ENCODE results near the gene ST7.
A peak's percentile ranks its signal among the peaks of the same experiment; 100 is the strongest.
"Not testable (repeated sequence)": the region's sequence is repeated elsewhere in the genome, so short reads cannot be mapped to it uniquely, and the experiment has no call there.

Gene ST7

GRCh38 chr7:117231047-117231359 lies 277.7 kb downstream of the ST7 start:
- no peak for DNase-seq

DNA sequence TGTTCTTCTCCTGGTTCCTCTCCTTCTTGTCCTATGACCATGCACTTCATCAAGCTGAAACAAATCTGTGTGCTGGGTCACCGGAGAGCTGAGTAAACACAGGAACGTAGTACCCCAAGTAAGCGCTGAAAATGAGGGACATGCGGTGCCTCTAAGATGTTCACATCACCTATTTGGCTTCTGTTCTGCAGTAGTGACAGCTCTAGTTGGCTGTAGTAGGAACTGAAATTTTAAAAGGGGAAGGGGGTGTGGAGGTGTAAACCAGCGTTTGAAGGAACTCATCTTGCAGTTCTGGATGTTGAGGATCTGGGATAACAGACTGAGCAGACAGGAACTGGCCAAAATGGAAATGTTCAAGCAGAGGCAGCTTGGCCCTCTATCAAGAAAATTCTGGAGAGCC lies 284.3 kb downstream of the ST7 start:
- DNase-seq: no peak

DNA sequence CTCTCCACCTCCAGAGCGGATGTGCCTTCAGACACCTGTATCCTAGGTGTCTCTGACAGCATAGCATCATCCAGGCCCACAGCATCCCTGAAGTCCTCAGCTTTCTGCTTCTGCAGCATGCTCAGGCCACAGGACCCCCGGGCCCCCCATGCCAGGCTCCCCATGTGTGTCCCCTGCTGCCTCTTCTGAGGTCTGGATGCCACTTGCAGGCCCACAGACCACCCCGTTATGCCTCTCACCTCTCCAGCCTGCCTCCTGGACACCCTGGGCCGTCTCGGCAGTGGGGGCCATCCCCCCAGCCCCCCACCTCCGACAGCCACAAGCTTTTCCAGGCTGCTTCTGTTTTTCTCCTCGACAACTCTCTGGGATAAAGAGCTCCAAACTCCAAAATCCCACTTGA lies 285.2 kb downstream of the ST7 start:
- no peak for DNase-seq

DNA sequence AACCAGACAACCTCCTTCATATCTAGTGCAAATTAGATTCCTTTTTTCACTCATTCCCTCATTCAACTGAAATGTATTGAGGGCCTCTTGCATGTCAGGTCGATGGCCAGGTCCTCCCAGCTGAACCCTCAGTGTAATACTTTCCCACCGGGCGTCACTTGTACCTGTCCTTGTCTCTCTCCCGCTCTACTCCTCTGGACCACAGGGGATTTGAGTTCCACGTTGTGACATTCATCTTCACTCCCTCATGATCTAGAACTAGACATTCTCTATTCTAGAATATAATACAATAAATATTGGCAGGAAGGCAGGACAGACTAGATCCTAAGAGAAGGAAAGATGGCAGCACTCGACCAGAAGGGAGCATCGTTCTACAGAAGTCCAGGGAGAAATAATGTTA lies 285.6 kb downstream of the ST7 start:
- DNase-seq: no peak

DNA sequence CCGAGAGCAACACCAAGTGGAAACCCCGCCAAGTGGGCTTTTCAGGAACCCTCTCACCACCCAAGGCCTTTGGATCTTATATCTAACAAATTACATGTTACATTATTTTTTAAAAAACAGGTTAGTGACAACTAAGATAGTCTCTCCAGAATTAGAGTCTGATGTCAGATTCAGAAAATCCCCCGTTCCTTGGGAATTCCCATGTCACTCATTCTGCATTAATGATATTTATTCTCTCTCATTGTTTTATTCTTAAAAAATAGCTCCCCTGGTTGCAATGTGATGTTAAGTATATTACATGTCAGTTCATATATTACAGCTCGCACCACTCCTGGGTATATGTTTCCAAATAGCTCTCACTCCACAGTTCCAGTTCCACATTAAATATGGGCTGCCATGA lies 287.8 kb downstream of the ST7 start:
- DNase-seq: no peak

DNA sequence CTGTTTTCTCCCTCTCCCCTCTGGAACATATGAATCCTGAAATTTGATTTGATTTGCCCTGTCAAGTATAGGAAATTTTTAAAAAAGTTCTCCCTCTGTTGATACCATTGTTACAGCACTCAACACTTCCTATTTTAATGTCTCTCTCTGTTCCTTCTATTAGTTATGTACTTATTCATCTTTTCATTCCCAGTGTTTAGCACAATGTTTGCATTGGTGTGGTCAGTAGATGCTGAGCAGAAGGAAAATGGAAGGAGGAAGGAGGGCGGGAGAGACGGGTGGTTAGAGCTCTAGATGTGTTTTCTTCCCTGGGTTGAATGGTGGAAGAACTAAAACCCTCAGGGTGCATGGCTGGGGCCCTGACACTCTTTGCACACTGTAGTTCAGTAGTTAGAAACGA lies 290.1 kb downstream of the ST7 start:
- DNase-seq: no peak

GRCh38 chr7:117245703-117246102 lies 292.4 kb downstream of the ST7 start:
- DNase-seq: not testable (repeated sequence)

GRCh38 chr7:117247809-117248208 lies 294.5 kb downstream of the ST7 start:
- DNase-seq: no peak

GRCh38 chr7:117248829-117249228 lies 295.5 kb downstream of the ST7 start:
- DNase-seq: peak in 9 of 14 donors; percentile 2 to 55 (median 27)

GRCh38 chr7:117249696-117250095 lies 296.4 kb downstream of the ST7 start:
- DNase-seq: no peak

GRCh38 chr7:117250245-117250644 lies 296.9 kb downstream of the ST7 start:
- no peak for DNase-seq

- DNase-seq: no peak
Measured at GRCh38 chr7:117250801-117251200, 297.5 kb downstream of the ST7 start.

GRCh38 chr7:117251687-117252086 lies 298.4 kb downstream of the ST7 start:
- no peak for DNase-seq

DNA sequence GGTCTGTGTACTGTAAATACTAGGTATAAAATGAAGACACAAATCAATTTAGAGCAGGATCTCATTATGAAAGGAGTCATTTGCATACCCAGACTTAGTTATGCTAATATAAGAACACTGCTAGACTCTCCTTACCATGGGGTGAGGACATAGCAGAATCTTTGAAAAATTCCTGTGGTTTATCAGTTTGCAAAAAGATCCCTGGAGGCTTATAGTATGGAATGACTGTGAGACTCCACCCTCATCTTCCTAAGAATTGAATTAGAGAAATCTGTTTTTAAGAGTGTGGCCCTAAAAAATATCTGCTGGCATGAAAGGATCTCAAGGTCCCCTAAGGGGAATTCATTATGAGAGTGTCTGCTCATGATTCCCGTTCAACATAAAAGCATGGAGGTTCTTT lies 306.3 kb downstream of the ST7 start:
- DNase-seq: no peak

DNA sequence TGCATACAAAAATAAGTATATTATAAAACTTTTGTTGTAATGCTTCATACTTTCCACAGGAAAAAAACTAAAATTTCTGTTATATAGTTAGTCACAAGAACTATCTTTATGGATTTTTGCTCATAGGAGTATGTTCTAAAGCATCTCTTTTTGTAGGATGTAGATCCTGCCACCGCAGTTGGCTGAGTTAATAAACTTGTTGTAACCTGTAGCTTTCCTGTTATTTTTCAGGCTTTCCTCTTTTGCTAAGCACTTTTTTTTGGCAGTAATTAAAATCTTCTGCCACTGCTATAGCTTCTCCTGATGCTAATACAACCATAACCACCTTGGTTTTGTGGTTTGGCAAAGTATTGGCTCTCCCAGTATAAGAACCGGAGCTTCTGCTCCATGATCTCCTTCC lies 309.2 kb downstream of the ST7 start:
- DNase-seq: no peak

GRCh38 chr7:117264716-117265115 lies 311.4 kb downstream of the ST7 start:
- no peak for DNase-seq

- DNase-seq: no peak
Measured at GRCh38 chr7:117269417-117269816, 316.1 kb downstream of the ST7 start.

- DNase-seq: no peak
Measured at GRCh38 chr7:117269886-117270285, 316.6 kb downstream of the ST7 start.

DNA sequence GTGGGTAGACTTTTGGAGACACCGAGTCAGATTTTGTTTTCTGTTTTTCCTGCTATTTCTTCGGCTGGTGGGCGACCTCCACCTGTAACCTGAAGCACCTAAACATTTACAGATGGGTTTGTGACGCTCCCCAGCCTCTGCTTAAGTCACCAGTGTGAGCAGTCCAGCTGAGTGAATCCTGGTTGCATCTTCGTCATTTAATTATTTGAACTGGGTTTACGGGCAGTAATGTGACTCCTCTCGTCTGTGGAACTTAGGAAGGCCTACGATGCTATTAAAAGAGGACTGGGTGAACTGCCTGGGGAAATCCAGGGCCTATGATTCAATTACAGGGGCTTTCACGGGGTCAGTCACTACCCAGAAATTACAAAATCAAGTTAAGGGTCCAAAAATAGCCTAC lies 317.1 kb downstream of the ST7 start:
- DNase-seq: no peak

GRCh38 chr7:117271566-117271965 lies 318.3 kb downstream of the ST7 start:
- DNase-seq: no peak

- no peak for DNase-seq
Measured at GRCh38 chr7:117272017-117272759, 318.9 kb downstream of the ST7 start.

DNA sequence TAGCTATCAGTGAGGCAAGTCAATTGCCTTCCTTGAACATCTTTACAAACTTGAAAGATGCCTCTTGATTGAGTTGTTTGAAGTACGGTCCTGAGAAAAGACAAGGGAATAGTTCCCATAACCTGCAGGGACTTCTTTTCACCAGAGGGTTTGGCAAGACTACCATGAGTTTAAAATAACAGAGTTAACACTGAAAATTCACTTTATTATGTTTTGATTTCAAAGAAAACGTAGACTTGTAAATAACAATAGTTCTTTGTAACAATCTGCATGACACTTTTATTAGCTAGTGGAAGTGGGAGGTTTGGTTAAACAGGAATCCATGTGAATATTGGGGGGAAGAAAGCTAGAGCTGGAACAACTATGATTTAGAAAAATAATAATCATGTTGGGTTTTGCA lies 320.0 kb downstream of the ST7 start:
- no peak for DNase-seq

- no peak for DNase-seq
Measured at GRCh38 chr7:117273814-117274225, 320.5 kb downstream of the ST7 start.

DNA sequence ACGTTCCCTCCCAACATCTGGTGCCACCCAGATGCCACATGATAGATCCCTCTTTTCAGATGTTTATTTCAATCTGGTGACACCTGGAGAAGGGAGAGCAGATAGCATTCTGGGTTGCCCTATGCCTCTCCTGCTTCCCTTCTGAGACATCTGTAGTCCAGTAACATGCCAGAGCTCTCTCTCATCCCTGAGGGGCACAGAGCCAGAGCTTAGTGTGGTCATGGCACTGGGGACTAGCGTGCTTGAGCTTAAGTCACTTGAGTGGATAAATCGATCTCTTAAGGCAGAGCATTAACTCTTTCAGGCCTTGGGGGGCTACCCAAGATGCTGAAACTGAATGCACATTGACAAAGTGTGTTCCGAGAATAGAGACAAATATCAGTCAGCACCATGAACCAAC lies 321.6 kb downstream of the ST7 start:
- no peak for DNase-seq

GRCh38 chr7:117277576-117277975 lies 324.3 kb downstream of the ST7 start:
- no peak for DNase-seq
